OCI-LY3 (cell line): ENCODE measurements around the gene SOCS7.

Experiments used
- EZH2phosphoT487 ChIP-seq: fragments of 200-600 bp; shearing (Covaris generic); IDR thresholded peaks from 2 replicates; pipeline ENCODE4 v1.6.1; 2018; ENCODE audit warnings: antibody characterized with exemption, mixed run types, low read depth
- TF ChIP-seq, protein P1 (sequence below): fragments of 200-600, 300-600 bp; sonication (generic); IDR thresholded peaks from 2 replicates; pipeline ENCODE4 v1.5.1; 2014; ENCODE audit warnings: antibody characterized with exemption, low read length, low read depth

DNA sequence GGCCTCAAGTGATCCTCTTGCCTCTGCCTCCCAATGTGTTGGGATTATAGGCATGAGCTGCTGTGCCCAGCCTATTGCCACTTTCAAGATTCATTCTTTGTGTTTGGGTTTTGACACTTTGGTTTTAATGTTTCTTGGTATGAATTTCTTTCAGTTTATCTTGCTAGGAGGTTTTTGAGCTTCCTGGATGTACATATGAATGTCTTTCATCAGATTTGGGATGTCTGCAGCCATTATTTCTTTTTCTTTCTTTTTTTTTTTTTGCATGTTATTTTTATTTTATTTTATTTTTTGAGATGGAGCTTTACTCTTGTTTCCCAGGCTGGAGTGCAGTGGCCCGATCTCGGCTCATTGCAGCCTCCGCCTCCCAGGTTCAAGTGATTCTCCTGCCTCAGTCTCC, 36.1 kb upstream of the SOCS7 start:
- TF ChIP-seq, protein P1, sequence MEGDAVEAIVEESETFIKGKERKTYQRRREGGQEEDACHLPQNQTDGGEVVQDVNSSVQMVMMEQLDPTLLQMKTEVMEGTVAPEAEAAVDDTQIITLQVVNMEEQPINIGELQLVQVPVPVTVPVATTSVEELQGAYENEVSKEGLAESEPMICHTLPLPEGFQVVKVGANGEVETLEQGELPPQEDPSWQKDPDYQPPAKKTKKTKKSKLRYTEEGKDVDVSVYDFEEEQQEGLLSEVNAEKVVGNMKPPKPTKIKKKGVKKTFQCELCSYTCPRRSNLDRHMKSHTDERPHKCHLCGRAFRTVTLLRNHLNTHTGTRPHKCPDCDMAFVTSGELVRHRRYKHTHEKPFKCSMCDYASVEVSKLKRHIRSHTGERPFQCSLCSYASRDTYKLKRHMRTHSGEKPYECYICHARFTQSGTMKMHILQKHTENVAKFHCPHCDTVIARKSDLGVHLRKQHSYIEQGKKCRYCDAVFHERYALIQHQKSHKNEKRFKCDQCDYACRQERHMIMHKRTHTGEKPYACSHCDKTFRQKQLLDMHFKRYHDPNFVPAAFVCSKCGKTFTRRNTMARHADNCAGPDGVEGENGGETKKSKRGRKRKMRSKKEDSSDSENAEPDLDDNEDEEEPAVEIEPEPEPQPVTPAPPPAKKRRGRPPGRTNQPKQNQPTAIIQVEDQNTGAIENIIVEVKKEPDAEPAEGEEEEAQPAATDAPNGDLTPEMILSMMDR: no peak
- no peak for TF ChIP-seq EZH2phosphoT487
